ENCODE measurements around the gene ZNF844.

The ZNF844 gene

GRCh38 chr19:12034620-12035019 is 29.9 kb upstream of the ZNF844 start:
- DNase-seq: peak in 1 of 2 donors; percentile 20
- Histone ChIP-seq H3K27ac (ENCODE audit: low read depth, low read length) (no peak overlapping the region), H4K8ac (ENCODE audit: low read depth, low read length) (no peak overlapping the region), H2BK120ac (ENCODE audit: insufficient read depth, low read length, poor library complexity) (no peak overlapping the region), H3K4me2 (ENCODE audit: low read length) (peak overlapping the region; percentile 98), H3K4me1 (ENCODE audit: control insufficient read depth in 1 of 2, insufficient read depth in 2 of 2, low read length in 2 of 2) (peaks cover 0 to 7% of the 10 kb centered on the region in 2 experiments), H2BK12ac (ENCODE audit: low read length) (no peak overlapping the region), H4K91ac (ENCODE audit: low read depth, low read length) (no peak overlapping the region), H3K79me1 (ENCODE audit: low read length) (peaks cover 10% of the 10 kb centered on the region), H2AK5ac (ENCODE audit: low read length) (no peak overlapping the region), H3K4me3 (ENCODE audit: low read depth, low read length) (peak overlapping the region; percentile 36), H2BK5ac (ENCODE audit: low read depth, low read length, poor library complexity) (no peak overlapping the region), H3K36me3 (ENCODE audit: control insufficient read depth in 1 of 2, insufficient read depth in 2 of 2, low read length in 2 of 2) (peaks cover 4 to 11% of the 10 kb centered on the region in 2 experiments), H3K79me2 (ENCODE audit: control insufficient read depth, insufficient read depth, low read length, poor library complexity) (peaks cover 7% of the 10 kb centered on the region), H3K9ac (ENCODE audit: low read length) (peak overlapping the region; percentile 70), H3K4ac (ENCODE audit: low read depth, low read length) (no peak overlapping the region), H3K23ac (ENCODE audit: low read length) (no peak overlapping the region), H3K18ac (ENCODE audit: low read length) (no peak overlapping the region), H3K14ac (ENCODE audit: low read length) (no peak overlapping the region), H3K27me3 (ENCODE audit: insufficient read depth, low read length) (no peaks in the 10 kb centered on the region), H2AFZ (ENCODE audit: insufficient read depth, low read length, poor library complexity) (no peak overlapping the region), H3K9me3 (ENCODE audit: insufficient read depth, low read depth, low read length) (no peaks in the 10 kb centered on the region), H4K12ac (ENCODE audit: low read depth, low read length) (no peak overlapping the region)
- WGBS (ENCODE audit: extremely low coverage, insufficient coverage, insufficient read length): no CpG with 5 or more reads among the region's 8 CpGs

- Histone ChIP-seq H3K27me3 (ENCODE audit: insufficient read depth, low read length) (no peaks in the 10 kb centered on the region), H3K9ac (ENCODE audit: low read length) (peak within 1 kb of the TSS; percentile 92), H3K4me3 (ENCODE audit: low read depth, low read length) (peak within 1 kb of the TSS; percentile 91), H2AK5ac (ENCODE audit: low read length) (peak within 1 kb of the TSS; percentile 81), H4K12ac (ENCODE audit: low read depth, low read length) (peak within 1 kb of the TSS; percentile 100), H2BK12ac (ENCODE audit: low read length) (peak within 1 kb of the TSS; percentile 93), H3K18ac (ENCODE audit: low read length) (peak within 1 kb of the TSS; percentile 100), H2AFZ (ENCODE audit: insufficient read depth, low read length, poor library complexity) (peak within 1 kb of the TSS; percentile 100), H3K27ac (ENCODE audit: low read depth, low read length) (peak within 1 kb of the TSS; percentile 97), H3K4ac (ENCODE audit: low read depth, low read length) (peak within 1 kb of the TSS; percentile 61), H4K91ac (ENCODE audit: low read depth, low read length) (peak within 1 kb of the TSS; percentile 94), H3K36me3 (ENCODE audit: control insufficient read depth in 1 of 2, insufficient read depth in 2 of 2, low read length in 2 of 2) (peaks cover 1 to 9% of the 10 kb centered on the region in 2 experiments), H3K79me2 (ENCODE audit: control insufficient read depth, insufficient read depth, low read length, poor library complexity) (peaks cover 7% of the 10 kb centered on the region), H3K79me1 (ENCODE audit: low read length) (peaks cover 10% of the 10 kb centered on the region), H3K23ac (ENCODE audit: low read length) (no peak within 1 kb of the TSS), H3K4me2 (ENCODE audit: low read length) (peak within 1 kb of the TSS; percentile 98), H3K9me3 (ENCODE audit: insufficient read depth, low read depth, low read length) (no peaks in the 10 kb centered on the region), H3K14ac (ENCODE audit: low read length) (peak within 1 kb of the TSS; percentile 99), H2BK120ac (ENCODE audit: insufficient read depth, low read length, poor library complexity) (peak within 1 kb of the TSS; percentile 98), H2BK5ac (ENCODE audit: low read depth, low read length, poor library complexity) (peak within 1 kb of the TSS; percentile 98), H3K4me1 (ENCODE audit: control insufficient read depth in 1 of 2, insufficient read depth in 2 of 2, low read length in 2 of 2) (peaks cover 0 to 7% of the 10 kb centered on the region in 2 experiments), H4K8ac (ENCODE audit: low read depth, low read length) (peak within 1 kb of the TSS; percentile 98)
- DNase-seq: peak; percentile 100
- WGBS (ENCODE audit: extremely low coverage, insufficient coverage, insufficient read length): no CpG with 5 or more reads among the region's 68 CpGs
These were observed 29.0 kb upstream of the ZNF844 start, which contains the start of gene ZNF433 for GRCh38 chr19:12035220-12036172. Gene ZNF433 (minus strand): TSS chr19:12035679. CDS start chr19:12035539, 140 bp downstream.

DNA sequence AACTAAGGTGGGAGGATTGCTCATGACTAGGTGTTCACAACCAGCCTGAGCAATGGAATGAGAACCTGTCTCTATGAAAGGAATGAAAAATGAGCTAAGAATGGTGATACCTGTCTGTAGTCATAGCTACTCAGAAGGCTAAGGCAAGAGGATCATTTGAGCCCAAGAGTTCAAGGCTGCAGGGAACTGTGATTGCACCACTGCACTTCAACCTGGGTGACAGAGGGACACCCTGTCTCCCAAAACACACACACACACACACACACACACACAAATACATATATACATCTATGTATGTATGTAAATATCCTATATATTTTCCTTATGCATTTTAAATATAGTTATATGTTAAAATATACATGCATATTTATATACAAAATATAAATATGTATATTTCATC is 21.6 kb upstream of the ZNF844 start:
- H2BK120ac ChIP-seq (ENCODE audit: insufficient read depth, low read length, poor library complexity): no peak overlapping the region

DNA sequence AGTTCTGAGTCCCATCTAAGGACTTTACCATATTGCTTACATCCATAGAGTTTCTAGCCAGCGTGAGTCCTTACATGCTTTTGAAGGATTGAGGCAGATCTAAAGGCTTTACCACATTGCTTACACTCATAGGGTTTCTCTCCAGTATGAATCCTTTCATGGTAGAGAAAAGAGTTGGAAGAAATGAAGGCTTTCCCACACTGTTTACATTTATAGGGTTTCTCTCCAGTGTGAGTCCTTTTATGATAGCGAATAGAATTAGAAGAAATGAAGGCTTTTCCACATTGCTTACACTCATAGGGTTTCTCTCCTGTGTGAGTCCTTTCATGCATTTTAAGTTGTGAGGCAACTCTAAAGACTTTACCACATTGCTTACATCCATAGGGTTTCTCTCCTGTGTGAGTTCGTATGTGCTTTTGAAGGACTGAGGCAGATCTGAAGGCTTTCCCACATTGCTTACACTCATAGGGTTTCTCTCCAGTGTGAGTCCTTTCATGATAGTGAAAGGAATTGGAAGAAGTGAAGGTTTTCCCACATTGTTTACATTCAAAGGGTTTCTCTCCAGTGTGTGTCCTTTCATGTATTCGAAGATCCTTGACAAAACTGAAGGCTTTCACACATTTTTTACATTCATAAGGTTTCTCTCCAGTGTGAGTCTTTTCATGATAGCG is 20.6 kb upstream of the ZNF844 start:
- Histone ChIP-seq H4K12ac (ENCODE audit: low read depth, low read length) (no peak overlapping the region), H3K4me3 (ENCODE audit: low read depth, low read length) (no peak overlapping the region), H3K4ac (ENCODE audit: low read depth, low read length) (no peak overlapping the region), H3K4me1 (ENCODE audit: control insufficient read depth in 1 of 2, insufficient read depth in 2 of 2, low read length in 2 of 2) (no peaks in the 10 kb centered on the region), H4K8ac (ENCODE audit: low read depth, low read length) (no peak overlapping the region), H4K91ac (ENCODE audit: low read depth, low read length) (no peak overlapping the region), H2BK5ac (ENCODE audit: low read depth, low read length, poor library complexity) (no peak overlapping the region), H2BK12ac (ENCODE audit: low read length) (no peak overlapping the region), H3K14ac (ENCODE audit: low read length) (no peak overlapping the region), H3K4me2 (ENCODE audit: low read length) (no peak overlapping the region), H2AFZ (ENCODE audit: insufficient read depth, low read length, poor library complexity) (no peak overlapping the region), H2AK5ac (ENCODE audit: low read length) (no peak overlapping the region), H3K27ac (ENCODE audit: low read depth, low read length) (no peak overlapping the region), H2BK120ac (ENCODE audit: insufficient read depth, low read length, poor library complexity) (no peak overlapping the region), H3K36me3 (ENCODE audit: control insufficient read depth in 1 of 2, insufficient read depth in 2 of 2, low read length in 2 of 2) (peaks cover 6 to 14% of the 10 kb centered on the region in 2 experiments), H3K9ac (ENCODE audit: low read length) (no peak overlapping the region), H3K79me2 (ENCODE audit: control insufficient read depth, insufficient read depth, low read length, poor library complexity) (no peaks in the 10 kb centered on the region), H3K18ac (ENCODE audit: low read length) (no peak overlapping the region), H3K9me3 (ENCODE audit: insufficient read depth, low read depth, low read length) (peaks cover 9% of the 10 kb centered on the region), H3K27me3 (ENCODE audit: insufficient read depth, low read length) (no peaks in the 10 kb centered on the region), H3K23ac (ENCODE audit: low read length) (no peak overlapping the region), H3K79me1 (ENCODE audit: low read length) (no peaks in the 10 kb centered on the region)
- no peak for DNase-seq
- no CpG with 5 or more reads among the region's 5 CpGs for WGBS (ENCODE audit: extremely low coverage, insufficient coverage, insufficient read length)

More for the DNA sequence above, 21.6 kb upstream of the ZNF844 start:
- Histone ChIP-seq H2AK5ac (ENCODE audit: low read length) (no peak overlapping the region), H3K4me1 (ENCODE audit: control insufficient read depth in 1 of 2, insufficient read depth in 2 of 2, low read length in 2 of 2) (no peaks in the 10 kb centered on the region), H3K23ac (ENCODE audit: low read length) (no peak overlapping the region), H3K4me2 (ENCODE audit: low read length) (no peak overlapping the region), H3K36me3 (ENCODE audit: control insufficient read depth in 1 of 2, insufficient read depth in 2 of 2, low read length in 2 of 2) (peaks cover 6 to 14% of the 10 kb centered on the region in 2 experiments), H4K12ac (ENCODE audit: low read depth, low read length) (no peak overlapping the region), H3K9me3 (ENCODE audit: insufficient read depth, low read depth, low read length) (peaks cover 9% of the 10 kb centered on the region), H3K4me3 (ENCODE audit: low read depth, low read length) (no peak overlapping the region), H2BK12ac (ENCODE audit: low read length) (no peak overlapping the region), H2BK5ac (ENCODE audit: low read depth, low read length, poor library complexity) (no peak overlapping the region), H3K79me1 (ENCODE audit: low read length) (no peaks in the 10 kb centered on the region), H3K27ac (ENCODE audit: low read depth, low read length) (no peak overlapping the region), H4K91ac (ENCODE audit: low read depth, low read length) (no peak overlapping the region), H3K9ac (ENCODE audit: low read length) (no peak overlapping the region), H3K27me3 (ENCODE audit: insufficient read depth, low read length) (no peaks in the 10 kb centered on the region), H2AFZ (ENCODE audit: insufficient read depth, low read length, poor library complexity) (no peak overlapping the region), H3K18ac (ENCODE audit: low read length) (no peak overlapping the region), H3K14ac (ENCODE audit: low read length) (no peak overlapping the region), H3K79me2 (ENCODE audit: control insufficient read depth, insufficient read depth, low read length, poor library complexity) (no peaks in the 10 kb centered on the region), H4K8ac (ENCODE audit: low read depth, low read length) (no peak overlapping the region), H3K4ac (ENCODE audit: low read depth, low read length) (no peak overlapping the region)
- peak; percentile 36 to 68 for DNase-seq
